Ovary (tissue), 3 donors: ENCODE measurements around the gene CDK3.

Experiments used
- POLR2A ChIP-seq: fragments of 450-650 bp; IDR thresholded peaks from one replicate; pipeline ENCODE4 v1.6.1; 2017; ENCODE audit warnings: antibody characterized with exemption, mild to moderate bottlenecking, moderate library complexity
- TF ChIP-seq, protein P1 (sequence below), 3 donors: fragments of 450-650 bp in 2 of 3; fragments of 200-600 bp in 1 of 3; IDR thresholded peaks; one replicate each; pipeline versions ENCODE4 v1.5.1 to v1.8.0; 2016 to 2022; ENCODE audit warnings: antibody characterized with exemption in 3 of 3, mild to moderate bottlenecking in 1 of 3
- donor health status: DM: no; HTN: no; CAD: no.

- no peak for TF ChIP-seq POLR2A
- TF ChIP-seq, protein P1, sequence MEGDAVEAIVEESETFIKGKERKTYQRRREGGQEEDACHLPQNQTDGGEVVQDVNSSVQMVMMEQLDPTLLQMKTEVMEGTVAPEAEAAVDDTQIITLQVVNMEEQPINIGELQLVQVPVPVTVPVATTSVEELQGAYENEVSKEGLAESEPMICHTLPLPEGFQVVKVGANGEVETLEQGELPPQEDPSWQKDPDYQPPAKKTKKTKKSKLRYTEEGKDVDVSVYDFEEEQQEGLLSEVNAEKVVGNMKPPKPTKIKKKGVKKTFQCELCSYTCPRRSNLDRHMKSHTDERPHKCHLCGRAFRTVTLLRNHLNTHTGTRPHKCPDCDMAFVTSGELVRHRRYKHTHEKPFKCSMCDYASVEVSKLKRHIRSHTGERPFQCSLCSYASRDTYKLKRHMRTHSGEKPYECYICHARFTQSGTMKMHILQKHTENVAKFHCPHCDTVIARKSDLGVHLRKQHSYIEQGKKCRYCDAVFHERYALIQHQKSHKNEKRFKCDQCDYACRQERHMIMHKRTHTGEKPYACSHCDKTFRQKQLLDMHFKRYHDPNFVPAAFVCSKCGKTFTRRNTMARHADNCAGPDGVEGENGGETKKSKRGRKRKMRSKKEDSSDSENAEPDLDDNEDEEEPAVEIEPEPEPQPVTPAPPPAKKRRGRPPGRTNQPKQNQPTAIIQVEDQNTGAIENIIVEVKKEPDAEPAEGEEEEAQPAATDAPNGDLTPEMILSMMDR (IDR thresholded peaks at IDR 0.05): no peak
Measured at GRCh38 chr17:76014925-76015261, 14.2 kb downstream of the CDK3 start.
